Natural killer cell treated with Interleukin-12 subunit alpha and Interleukin-12 subunit beta and Interleukin-15 and Interleukin-18, amount 100 ng/mL, for 72 hours (primary cell): ENCODE data around the gene GPR148. TPM values are rescaled to one million over a fixed set of nuclear protein-coding genes. Genes with fewer than 3 reads are reported as not detected.

ENCODE experiments used
- ATAC-seq, 2 donors: fragments of 150-1000 bp; cut with Tn5 transposase in 1 of 2; sonication (Bioruptor Pico), chemical (Tn5 transposase) in 1 of 2; 2 replicates each; pipeline ENCODE4 v1.10.0; 2021
- DNase-seq: peaks from one replicate; pipeline ENCODE4 v3.0.0; 2022; ENCODE audit warnings: low spot score
- H3K27ac Mint-ChIP-seq, 2 donors: 1 replicate in 1 of 2; 2 replicates in 1 of 2; pipeline ENCODE4 v1.8.0; 2022; ENCODE audit warnings: mixed read lengths in 2 of 2, mild to moderate bottlenecking in 1 of 2, moderate library complexity in 1 of 2
- H3K27me3 Mint-ChIP-seq, 2 donors: 1 replicate in 1 of 2; 2 replicates in 1 of 2; pipeline ENCODE4 v1.8.0; 2022; ENCODE audit warnings: mixed read lengths in 2 of 2
- H3K36me3 Mint-ChIP-seq: one replicate; pipeline ENCODE4 v1.8.0; 2022; ENCODE audit warnings: mixed read lengths
- H3K4me1 Mint-ChIP-seq, 2 donors: 1 replicate in 1 of 2; 2 replicates in 1 of 2; pipeline ENCODE4 v1.8.0; 2022; ENCODE audit warnings: low read depth in 2 of 2, mixed read lengths in 2 of 2, mild to moderate bottlenecking in 1 of 2
- H3K4me3 Mint-ChIP-seq: one replicate; pipeline ENCODE4 v1.8.0; 2022; ENCODE audit warnings: mixed read lengths
- H3K9me3 Mint-ChIP-seq: 2 replicates; pipeline ENCODE4 v1.8.0; 2022; ENCODE audit warnings: mixed read lengths
- total RNA-seq, 2 donors: library from RNA; stranded (reverse); gene quantifications; one replicate each; pipeline ENCODE4 v1.2.3, GENCODE V29; 2022

The GPR148 gene
- total RNA-seq, 2 donors from 2014 or later, result not detected

DNA sequence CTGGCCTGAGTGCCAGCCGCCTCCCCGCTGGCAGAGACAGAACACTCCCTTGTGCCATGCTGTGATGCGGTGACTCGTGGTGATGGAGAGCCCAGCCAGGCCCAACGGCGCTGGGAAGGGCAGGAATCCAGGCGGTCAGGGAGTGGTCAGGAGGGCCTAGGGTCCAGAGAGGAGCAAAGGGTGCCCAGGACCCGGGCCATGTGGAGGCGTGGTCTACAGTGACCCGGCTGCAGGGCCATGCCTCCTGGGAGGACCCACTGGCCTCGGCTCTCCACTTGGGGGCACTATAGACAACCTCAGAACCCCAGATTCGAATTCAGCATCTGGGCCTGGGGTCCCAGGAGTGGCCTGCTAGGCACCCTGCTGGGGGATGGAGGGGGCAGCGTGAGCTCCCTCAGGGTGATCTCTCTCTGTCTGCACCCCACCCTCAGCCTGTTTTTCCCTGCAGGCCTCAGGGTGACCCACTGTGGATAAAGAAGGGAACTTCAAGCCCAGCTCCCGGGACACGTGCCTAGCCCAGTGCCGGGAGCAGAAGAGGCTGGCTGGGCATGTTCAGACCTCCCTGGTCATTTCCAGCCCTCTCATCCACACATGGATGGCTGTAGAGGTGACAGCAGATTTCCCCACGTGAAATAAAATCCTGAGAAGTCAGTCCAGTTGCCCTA lies 39.5 kb downstream of the GPR148 start:
- no peaks in the 10 kb centered on the region for H3K36me3 Mint-ChIP-seq
- ATAC-seq, result peak; percentile 40 to 48
- no peaks in the 10 kb centered on the region for H3K4me1 Mint-ChIP-seq
- DNase-seq, result no peak
- no peak overlapping the region for H3K4me3 Mint-ChIP-seq
- no peaks in the 10 kb centered on the region for H3K9me3 Mint-ChIP-seq
- peaks cover 0 to 2% of the 10 kb centered on the region in 2 donors for H3K27me3 Mint-ChIP-seq
- H3K27ac Mint-ChIP-seq, result no peak overlapping the region

DNA sequence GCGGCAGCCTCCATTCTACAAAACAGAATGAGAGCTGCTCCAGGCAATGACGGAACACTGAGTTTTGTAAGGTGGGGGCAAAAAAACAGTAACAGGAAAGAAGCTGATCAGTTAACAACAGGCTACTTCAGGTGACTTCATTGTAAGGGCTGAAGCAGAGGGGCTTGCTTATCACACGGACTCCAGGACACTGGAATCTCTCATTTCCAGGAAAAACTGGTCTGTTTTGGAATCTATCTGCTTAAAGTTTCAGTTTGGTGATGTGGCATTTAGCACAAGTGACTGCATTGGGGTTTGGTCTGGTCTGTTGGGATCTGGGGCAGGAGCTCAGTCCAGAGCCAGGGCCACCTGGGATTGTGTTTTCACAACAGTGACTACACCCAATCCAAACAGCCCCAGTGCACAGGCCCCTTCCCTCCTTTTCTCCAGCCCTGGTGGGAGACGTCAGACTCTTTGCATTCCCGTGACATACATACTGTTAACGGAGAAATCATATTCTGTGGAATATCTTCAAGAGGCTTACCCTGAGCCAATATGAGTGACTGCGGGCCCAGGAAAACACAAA lies 40.6 kb downstream of the GPR148 start:
- Mint-ChIP-seq H3K27ac (no peak overlapping the region), H3K27me3 (peaks cover 0 to 2% of the 10 kb centered on the region in 2 donors), H3K9me3 (no peaks in the 10 kb centered on the region), H3K36me3 (no peaks in the 10 kb centered on the region), H3K4me3 (no peak overlapping the region), H3K4me1 (no peaks in the 10 kb centered on the region)
- ATAC-seq (no peak), DNase-seq (no peak)

- H3K27ac Mint-ChIP-seq, result no peak overlapping the region
- H3K36me3 Mint-ChIP-seq, result no peaks in the 10 kb centered on the region
- no peaks in the 10 kb centered on the region for H3K4me1 Mint-ChIP-seq
- H3K27me3 Mint-ChIP-seq, result peaks cover 7 to 17% of the 10 kb centered on the region in 2 donors
- DNase-seq (no peak), ATAC-seq (no peak)
- H3K9me3 Mint-ChIP-seq, result no peaks in the 10 kb centered on the region
- H3K4me3 Mint-ChIP-seq, result no peak overlapping the region
These were observed 47.7 kb downstream of the GPR148 start for GRCh38 chr2:130776550-130776949.

GRCh38 chr2:130778781-130779180 lies 49.9 kb downstream of the GPR148 start:
- no peaks in the 10 kb centered on the region for H3K36me3 Mint-ChIP-seq
- H3K4me1 Mint-ChIP-seq, result no peaks in the 10 kb centered on the region
- DNase-seq (no peak), ATAC-seq (no peak)
- H3K27ac Mint-ChIP-seq, result no peak overlapping the region
- H3K9me3 Mint-ChIP-seq, result no peaks in the 10 kb centered on the region
- peaks cover 7 to 15% of the 10 kb centered on the region in 2 donors for H3K27me3 Mint-ChIP-seq
- no peak overlapping the region for H3K4me3 Mint-ChIP-seq

Other genes starting within 250 kb of the GPR148 start
- gene POTEI, start 219.7 kb upstream of the GPR148 start, total RNA-seq, result not detected
- not detected for gene CFC1B, start 207.8 kb upstream of the GPR148 start, total RNA-seq
- gene CFC1, start 129.5 kb upstream of the GPR148 start, total RNA-seq, result not detected
- not detected for gene POTEJ, start 117.6 kb upstream of the GPR148 start, total RNA-seq
- not detected for gene AMER3, start 26.5 kb downstream of the GPR148 start, total RNA-seq
- not detected for gene ARHGEF4, start 107.8 kb downstream of the GPR148 start, total RNA-seq